Measurements from ENCODE around the gene ADGRG3. TPM values are rescaled to one million over a fixed set of nuclear protein-coding genes. Genes with fewer than 3 reads are reported as not detected.
A peak's percentile ranks its signal among the peaks of the same experiment; 100 is the strongest.

Gene ADGRG3
- total and polyA plus RNA-seq, 2 of the 13 experiments (the other 11 are each of a cell fraction or from before 2014, with no cell fraction given), result 2.7 to 11.8 TPM

DNA sequence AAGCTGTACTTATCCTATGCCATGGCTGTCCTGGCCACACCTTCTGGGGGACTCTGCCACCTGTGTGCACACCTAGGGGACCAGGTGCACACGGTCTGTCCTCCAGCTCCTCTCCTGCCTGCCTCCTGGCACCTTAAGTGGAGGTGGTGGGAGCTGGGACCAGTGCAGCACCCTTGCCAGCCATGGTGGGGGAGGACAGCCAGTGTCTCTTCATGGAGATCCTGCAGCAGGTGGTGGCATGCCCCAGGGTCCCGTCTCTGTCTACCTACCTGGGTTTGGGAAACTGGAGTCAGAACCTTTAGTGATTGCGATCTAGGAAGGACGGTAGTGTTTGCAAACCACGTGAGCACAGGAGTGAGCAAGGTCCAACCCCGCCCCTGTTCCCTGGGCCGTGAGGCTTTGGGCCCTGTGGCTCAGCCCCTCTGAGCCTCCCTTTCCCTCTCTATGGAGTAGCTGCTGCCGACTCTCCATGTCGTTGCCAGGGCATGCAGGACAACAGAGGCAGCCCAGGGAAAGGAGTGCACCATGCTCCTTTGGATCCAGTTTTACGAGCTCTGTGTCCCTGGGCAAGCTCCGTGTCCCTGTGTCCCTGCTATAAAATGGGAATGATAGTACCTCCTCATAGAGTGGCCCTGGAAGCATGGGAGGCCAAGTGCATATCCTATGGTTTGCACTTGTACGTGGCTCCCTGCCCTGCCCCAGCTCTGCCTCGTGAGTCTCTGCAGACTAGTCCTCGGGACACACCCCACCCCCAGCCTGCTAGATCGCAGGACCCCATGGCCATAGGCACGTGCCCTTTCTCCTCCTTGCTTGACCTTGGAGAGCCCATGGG is 32.6 kb upstream of the ADGRG3 start (continued):
- TF ChIP-seq, protein P1, sequence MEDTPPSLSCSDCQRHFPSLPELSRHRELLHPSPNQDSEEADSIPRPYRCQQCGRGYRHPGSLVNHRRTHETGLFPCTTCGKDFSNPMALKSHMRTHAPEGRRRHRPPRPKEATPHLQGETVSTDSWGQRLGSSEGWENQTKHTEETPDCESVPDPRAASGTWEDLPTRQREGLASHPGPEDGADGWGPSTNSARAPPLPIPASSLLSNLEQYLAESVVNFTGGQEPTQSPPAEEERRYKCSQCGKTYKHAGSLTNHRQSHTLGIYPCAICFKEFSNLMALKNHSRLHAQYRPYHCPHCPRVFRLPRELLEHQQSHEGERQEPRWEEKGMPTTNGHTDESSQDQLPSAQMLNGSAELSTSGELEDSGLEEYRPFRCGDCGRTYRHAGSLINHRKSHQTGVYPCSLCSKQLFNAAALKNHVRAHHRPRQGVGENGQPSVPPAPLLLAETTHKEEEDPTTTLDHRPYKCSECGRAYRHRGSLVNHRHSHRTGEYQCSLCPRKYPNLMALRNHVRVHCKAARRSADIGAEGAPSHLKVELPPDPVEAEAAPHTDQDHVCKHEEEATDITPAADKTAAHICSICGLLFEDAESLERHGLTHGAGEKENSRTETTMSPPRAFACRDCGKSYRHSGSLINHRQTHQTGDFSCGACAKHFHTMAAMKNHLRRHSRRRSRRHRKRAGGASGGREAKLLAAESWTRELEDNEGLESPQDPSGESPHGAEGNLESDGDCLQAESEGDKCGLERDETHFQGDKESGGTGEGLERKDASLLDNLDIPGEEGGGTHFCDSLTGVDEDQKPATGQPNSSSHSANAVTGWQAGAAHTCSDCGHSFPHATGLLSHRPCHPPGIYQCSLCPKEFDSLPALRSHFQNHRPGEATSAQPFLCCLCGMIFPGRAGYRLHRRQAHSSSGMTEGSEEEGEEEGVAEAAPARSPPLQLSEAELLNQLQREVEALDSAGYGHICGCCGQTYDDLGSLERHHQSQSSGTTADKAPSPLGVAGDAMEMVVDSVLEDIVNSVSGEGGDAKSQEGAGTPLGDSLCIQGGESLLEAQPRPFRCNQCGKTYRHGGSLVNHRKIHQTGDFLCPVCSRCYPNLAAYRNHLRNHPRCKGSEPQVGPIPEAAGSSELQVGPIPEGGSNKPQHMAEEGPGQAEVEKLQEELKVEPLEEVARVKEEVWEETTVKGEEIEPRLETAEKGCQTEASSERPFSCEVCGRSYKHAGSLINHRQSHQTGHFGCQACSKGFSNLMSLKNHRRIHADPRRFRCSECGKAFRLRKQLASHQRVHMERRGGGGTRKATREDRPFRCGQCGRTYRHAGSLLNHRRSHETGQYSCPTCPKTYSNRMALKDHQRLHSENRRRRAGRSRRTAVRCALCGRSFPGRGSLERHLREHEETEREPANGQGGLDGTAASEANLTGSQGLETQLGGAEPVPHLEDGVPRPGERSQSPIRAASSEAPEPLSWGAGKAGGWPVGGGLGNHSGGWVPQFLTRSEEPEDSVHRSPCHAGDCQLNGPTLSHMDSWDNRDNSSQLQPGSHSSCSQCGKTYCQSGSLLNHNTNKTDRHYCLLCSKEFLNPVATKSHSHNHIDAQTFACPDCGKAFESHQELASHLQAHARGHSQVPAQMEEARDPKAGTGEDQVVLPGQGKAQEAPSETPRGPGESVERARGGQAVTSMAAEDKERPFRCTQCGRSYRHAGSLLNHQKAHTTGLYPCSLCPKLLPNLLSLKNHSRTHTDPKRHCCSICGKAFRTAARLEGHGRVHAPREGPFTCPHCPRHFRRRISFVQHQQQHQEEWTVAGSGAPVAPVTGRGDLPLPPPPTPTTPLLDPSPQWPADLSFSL (CRISPR knock-in tag; IDR thresholded peaks at IDR 0.05), result no peak
- TF ChIP-seq, protein P2, sequence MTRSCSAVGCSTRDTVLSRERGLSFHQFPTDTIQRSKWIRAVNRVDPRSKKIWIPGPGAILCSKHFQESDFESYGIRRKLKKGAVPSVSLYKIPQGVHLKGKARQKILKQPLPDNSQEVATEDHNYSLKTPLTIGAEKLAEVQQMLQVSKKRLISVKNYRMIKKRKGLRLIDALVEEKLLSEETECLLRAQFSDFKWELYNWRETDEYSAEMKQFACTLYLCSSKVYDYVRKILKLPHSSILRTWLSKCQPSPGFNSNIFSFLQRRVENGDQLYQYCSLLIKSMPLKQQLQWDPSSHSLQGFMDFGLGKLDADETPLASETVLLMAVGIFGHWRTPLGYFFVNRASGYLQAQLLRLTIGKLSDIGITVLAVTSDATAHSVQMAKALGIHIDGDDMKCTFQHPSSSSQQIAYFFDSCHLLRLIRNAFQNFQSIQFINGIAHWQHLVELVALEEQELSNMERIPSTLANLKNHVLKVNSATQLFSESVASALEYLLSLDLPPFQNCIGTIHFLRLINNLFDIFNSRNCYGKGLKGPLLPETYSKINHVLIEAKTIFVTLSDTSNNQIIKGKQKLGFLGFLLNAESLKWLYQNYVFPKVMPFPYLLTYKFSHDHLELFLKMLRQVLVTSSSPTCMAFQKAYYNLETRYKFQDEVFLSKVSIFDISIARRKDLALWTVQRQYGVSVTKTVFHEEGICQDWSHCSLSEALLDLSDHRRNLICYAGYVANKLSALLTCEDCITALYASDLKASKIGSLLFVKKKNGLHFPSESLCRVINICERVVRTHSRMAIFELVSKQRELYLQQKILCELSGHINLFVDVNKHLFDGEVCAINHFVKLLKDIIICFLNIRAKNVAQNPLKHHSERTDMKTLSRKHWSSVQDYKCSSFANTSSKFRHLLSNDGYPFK (CRISPR knock-in tag; IDR thresholded peaks at IDR 0.05; ENCODE audit: borderline replicate concordance), result no peak; the same call in 1 of the 2 replicates
- TF ChIP-seq, protein P3, sequence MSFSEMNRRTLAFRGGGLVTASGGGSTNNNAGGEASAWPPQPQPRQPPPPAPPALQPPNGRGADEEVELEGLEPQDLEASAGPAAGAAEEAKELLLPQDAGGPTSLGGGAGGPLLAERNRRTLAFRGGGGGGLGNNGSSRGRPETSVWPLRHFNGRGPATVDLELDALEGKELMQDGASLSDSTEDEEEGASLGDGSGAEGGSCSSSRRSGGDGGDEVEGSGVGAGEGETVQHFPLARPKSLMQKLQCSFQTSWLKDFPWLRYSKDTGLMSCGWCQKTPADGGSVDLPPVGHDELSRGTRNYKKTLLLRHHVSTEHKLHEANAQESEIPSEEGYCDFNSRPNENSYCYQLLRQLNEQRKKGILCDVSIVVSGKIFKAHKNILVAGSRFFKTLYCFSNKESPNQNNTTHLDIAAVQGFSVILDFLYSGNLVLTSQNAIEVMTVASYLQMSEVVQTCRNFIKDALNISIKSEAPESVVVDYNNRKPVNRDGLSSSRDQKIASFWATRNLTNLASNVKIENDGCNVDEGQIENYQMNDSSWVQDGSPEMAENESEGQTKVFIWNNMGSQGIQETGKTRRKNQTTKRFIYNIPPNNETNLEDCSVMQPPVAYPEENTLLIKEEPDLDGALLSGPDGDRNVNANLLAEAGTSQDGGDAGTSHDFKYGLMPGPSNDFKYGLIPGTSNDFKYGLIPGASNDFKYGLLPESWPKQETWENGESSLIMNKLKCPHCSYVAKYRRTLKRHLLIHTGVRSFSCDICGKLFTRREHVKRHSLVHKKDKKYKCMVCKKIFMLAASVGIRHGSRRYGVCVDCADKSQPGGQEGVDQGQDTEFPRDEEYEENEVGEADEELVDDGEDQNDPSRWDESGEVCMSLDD (CRISPR knock-in tag; IDR thresholded peaks at IDR 0.05; ENCODE audit: borderline replicate concordance), result no peak
- TF ChIP-seq ZFP1 (CRISPR knock-in tag; IDR thresholded peaks at IDR 0.05) (no peak), PHF21A (CRISPR knock-in tag; IDR thresholded peaks at IDR 0.05) (no peak; the same call in 1 of the 2 replicates), ZNF343 (CRISPR knock-in tag; IDR thresholded peaks at IDR 0.05) (no peak), ZBTB38 (CRISPR knock-in tag; IDR thresholded peaks at IDR 0.05) (0 out of 2 replicates have a peak, but pooled peaks have one; percentile 41)
- TF ChIP-seq, protein P4, sequence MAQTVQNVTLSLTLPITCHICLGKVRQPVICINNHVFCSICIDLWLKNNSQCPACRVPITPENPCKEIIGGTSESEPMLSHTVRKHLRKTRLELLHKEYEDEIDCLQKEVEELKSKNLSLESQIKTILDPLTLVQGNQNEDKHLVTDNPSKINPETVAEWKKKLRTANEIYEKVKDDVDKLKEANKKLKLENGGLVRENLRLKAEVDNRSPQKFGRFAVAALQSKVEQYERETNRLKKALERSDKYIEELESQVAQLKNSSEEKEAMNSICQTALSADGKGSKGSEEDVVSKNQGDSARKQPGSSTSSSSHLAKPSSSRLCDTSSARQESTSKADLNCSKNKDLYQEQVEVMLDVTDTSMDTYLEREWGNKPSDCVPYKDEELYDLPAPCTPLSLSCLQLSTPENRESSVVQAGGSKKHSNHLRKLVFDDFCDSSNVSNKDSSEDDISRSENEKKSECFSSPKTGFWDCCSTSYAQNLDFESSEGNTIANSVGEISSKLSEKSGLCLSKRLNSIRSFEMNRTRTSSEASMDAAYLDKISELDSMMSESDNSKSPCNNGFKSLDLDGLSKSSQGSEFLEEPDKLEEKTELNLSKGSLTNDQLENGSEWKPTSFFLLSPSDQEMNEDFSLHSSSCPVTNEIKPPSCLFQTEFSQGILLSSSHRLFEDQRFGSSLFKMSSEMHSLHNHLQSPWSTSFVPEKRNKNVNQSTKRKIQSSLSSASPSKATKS (CRISPR knock-in tag; IDR thresholded peaks at IDR 0.05), result no peak
- TF ChIP-seq, protein P5, sequence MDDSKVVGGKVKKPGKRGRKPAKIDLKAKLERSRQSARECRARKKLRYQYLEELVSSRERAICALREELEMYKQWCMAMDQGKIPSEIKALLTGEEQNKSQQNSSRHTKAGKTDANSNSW (CRISPR knock-in tag; IDR thresholded peaks at IDR 0.05; ENCODE audit: borderline replicate concordance), result no peak

Data from HepG2 (cell line).